Islet of Langerhans (tissue), 1 donor: ENCODE data around the gene TAS2R40.
"Not testable (repeated sequence)": the region's sequence is repeated elsewhere in the genome, so short reads cannot be mapped to it uniquely, and the experiment has no call there.

ENCODE experiments used
- FAIRE-seq: peaks from one replicate; lab custom pipeline; 2011; peaks lifted over from hg19 to GRCh38; lab: Jason Lieb, UNC

TAS2R40 gene

GRCh38 chr7:143252006-143252405 is 30.2 kb downstream of the TAS2R40 start:
- no peak for FAIRE-seq

- FAIRE-seq: no peak
These were observed 33.7 kb downstream of the TAS2R40 start for GRCh38 chr7:143255564-143255963.

- no peak for FAIRE-seq
These were observed 34.5 kb downstream of the TAS2R40 start for GRCh38 chr7:143256325-143256724.

- FAIRE-seq: no peak
These were observed 35.1 kb downstream of the TAS2R40 start for GRCh38 chr7:143256932-143257331.

GRCh38 chr7:143257501-143257900 is 35.7 kb downstream of the TAS2R40 start:
- FAIRE-seq: no peak

GRCh38 chr7:143258831-143259230 is 37.0 kb downstream of the TAS2R40 start:
- FAIRE-seq: no peak

GRCh38 chr7:143259765-143260164 is 37.9 kb downstream of the TAS2R40 start:
- FAIRE-seq: no peak

GRCh38 chr7:143261901-143262300 is 40.1 kb downstream of the TAS2R40 start:
- no peak for FAIRE-seq

- no peak for FAIRE-seq
These were observed 41.7 kb downstream of the TAS2R40 start, which contains the start of gene GSTK1 for GRCh38 chr7:143263266-143264195. Gene GSTK1 (plus strand): TSS chr7:143263441. CDS start chr7:143263514, 73 bp downstream.

GRCh38 chr7:143264196-143264568 is 42.3 kb downstream of the TAS2R40 start:
- not testable (repeated sequence) for FAIRE-seq

GRCh38 chr7:143265017-143265693 is 43.3 kb downstream of the TAS2R40 start:
- no peak for FAIRE-seq

- FAIRE-seq: no peak
These were observed 47.4 kb downstream of the TAS2R40 start for GRCh38 chr7:143269251-143269650.

GRCh38 chr7:143271240-143271639 is 49.4 kb downstream of the TAS2R40 start:
- no peak for FAIRE-seq
